ENCODE data around the gene B4GALNT3. TPM values are rescaled to one million over a fixed set of nuclear protein-coding genes. Genes with fewer than 3 reads are reported as not detected.

B4GALNT3 gene
- total RNA-seq, 4 donors from 2014 or later = under 0.01 to 0.80 (median 0.36) TPM

GRCh38 chr12:588646-589045 is 128.9 kb downstream of the B4GALNT3 start:
- Histone ChIP-seq H3K27ac (replicated peaks in 1 of 4) (no peak overlapping the region), H3K4me3 (no peak overlapping the region), H3K9me3 (no peaks in the 10 kb centered on the region), H3K36me3 (no peaks in the 10 kb centered on the region), H3K4me1 (peaks cover 0 to 23% (median 0%) of the 10 kb centered on the region in 4 donors), H3K27me3 (no peaks in the 10 kb centered on the region)
- WGBS = 96% methylated on average over 4 of the region's 4 CpGs
- intact Hi-C loops (cut with DNase I) = no loop called here
- DNase-seq (ENCODE audit: extremely low spot score) = no peak
- TF ChIP-seq POLR2A (IDR thresholded peaks at IDR 0.05; ENCODE audit: low read depth) = no peak
- no peak for TF ChIP-seq EP300 (IDR thresholded peaks at IDR 0.05)
- TF ChIP-seq POLR2AphosphoS5 (IDR thresholded peaks at IDR 0.05) = no peak
- TF ChIP-seq CTCF (IDR thresholded peaks at IDR 0.05) = no peak

GRCh38 chr12:590206-590750 is 130.5 kb downstream of the B4GALNT3 start:
- TF ChIP-seq CTCF (IDR thresholded peaks at IDR 0.05) = no peak
- WGBS = 88% methylated on average over 10 of the region's 14 CpGs
- Histone ChIP-seq H3K36me3 (no peaks in the 10 kb centered on the region), H3K4me1 (peaks cover 0 to 23% (median 0%) of the 10 kb centered on the region in 4 donors), H3K27me3 (no peaks in the 10 kb centered on the region), H3K27ac (replicated peaks in 1 of 4) (no peak overlapping the region), H3K9me3 (no peaks in the 10 kb centered on the region), H3K4me3 (no peak overlapping the region)
- DNase-seq (ENCODE audit: extremely low spot score) = no peak
- intact Hi-C loops (cut with DNase I) = no loop called here

- WGBS = 70% methylated on average over 15 of the region's 16 CpGs
- Histone ChIP-seq H3K27ac (replicated peaks in 1 of 4) (no peak overlapping the region), H3K4me3 (no peak overlapping the region), H3K27me3 (no peaks in the 10 kb centered on the region), H3K9me3 (no peaks in the 10 kb centered on the region), H3K4me1 (peaks cover 0 to 23% (median 0%) of the 10 kb centered on the region in 4 donors), H3K36me3 (no peaks in the 10 kb centered on the region)
- TF ChIP-seq POLR2AphosphoS5 (IDR thresholded peaks at IDR 0.05) (no peak), POLR2A (IDR thresholded peaks at IDR 0.05; ENCODE audit: low read depth) (no peak), EP300 (IDR thresholded peaks at IDR 0.05) (no peak), CTCF (IDR thresholded peaks at IDR 0.05) (peak in 1 of 3 experiments; percentile 3)
- no peak for DNase-seq (ENCODE audit: extremely low spot score)
- intact Hi-C loops (cut with DNase I) = no loop called here
Measured at GRCh38 chr12:591167-592023, 131.7 kb downstream of the B4GALNT3 start.

GRCh38 chr12:592024-592505 is 132.3 kb downstream of the B4GALNT3 start:
- TF ChIP-seq POLR2A (IDR thresholded peaks at IDR 0.05; ENCODE audit: low read depth) (no peak), CTCF (IDR thresholded peaks at IDR 0.05) (no peak), EP300 (IDR thresholded peaks at IDR 0.05) (no peak)
- intact Hi-C loops (cut with DNase I) = no loop called here
- no peaks in the 10 kb centered on the region for H3K27me3 ChIP-seq
- 89% methylated on average over 11 of the region's 11 CpGs for whole genome bisulfite sequencing
- H3K27ac ChIP-seq (replicated peaks in 1 of 4) = no peak overlapping the region
- H3K9me3 ChIP-seq = no peaks in the 10 kb centered on the region
- no peaks in the 10 kb centered on the region for H3K36me3 ChIP-seq
- no peak overlapping the region for H3K4me3 ChIP-seq
- H3K4me1 ChIP-seq = peaks cover 0 to 23% (median 0%) of the 10 kb centered on the region in 4 donors
- DNase-seq (ENCODE audit: extremely low spot score) = no peak
